Gastrocnemius medialis (tissue), 4 donors: ENCODE data around the gene S100A1. TPM values are rescaled to one million over a fixed set of nuclear protein-coding genes. Genes with fewer than 3 reads are reported as not detected.
A peak's percentile ranks its signal among the peaks of the same experiment; 100 is the strongest.
"Not testable (repeated sequence)": the region's sequence is repeated elsewhere in the genome, so short reads cannot be mapped to it uniquely, and the experiment has no call there.

Source experiments
- ATAC-seq, 2 donors: fragments of 150-250 bp; one replicate each; pipeline ENCODE4 v1.9.1; 2016
- DNase-seq, 2 donors: peaks; one replicate each; pipeline ENCODE4 v3.0.0-alpha.2; 2019
- H3K27ac ChIP-seq, 4 donors: fragments of 200-600 bp; sonication (generic); 1 replicate in 1 of 4; 2 replicates in 3 of 4; pipeline ENCODE4 v1.5.1; 2016 to 2018; ENCODE audit warnings: mild to moderate bottlenecking in 2 of 4, moderate library complexity in 1 of 4
- H3K27me3 ChIP-seq, 3 donors: fragments of 200-600 bp; sonication (generic) in 2 of 3; 1 replicate in 1 of 3; 2 replicates in 2 of 3; pipeline versions ENCODE4 v1.5.1 to v1.6.0; 2016 to 2019; ENCODE audit warnings: mild to moderate bottlenecking in 1 of 3, moderate library complexity in 1 of 3
- H3K36me3 ChIP-seq, 2 donors: fragments of 200-600 bp; sonication (generic) in 1 of 2; one replicate each; pipeline ENCODE4 v1.5.1; 2017 to 2018
- H3K4me1 ChIP-seq, 2 donors: fragments of 200-600 bp; sonication (generic) in 1 of 2; one replicate each; pipeline ENCODE4 v1.5.1; 2016 to 2017; ENCODE audit warnings: mild to moderate bottlenecking in 2 of 2
- H3K4me3 ChIP-seq, 4 donors: fragments of 200-600 bp; sonication (generic) in 3 of 4; 1 replicate in 1 of 4; 2 replicates in 3 of 4; pipeline ENCODE4 v1.5.1; 2016 to 2019; ENCODE audit warnings: mild to moderate bottlenecking in 2 of 4
- H3K9me3 ChIP-seq, 3 donors: fragments of 200-600 bp; sonication (generic) in 2 of 3; 1 replicate in 1 of 3; 2 replicates in 2 of 3; pipeline ENCODE4 v1.5.1; 2016 to 2019
- CTCF ChIP-seq, 5 experiments: fragments of 450-650 bp in 3 of 5; fragments of 200-600 bp in 2 of 5; sonication (generic) in 2 of 5; IDR thresholded peaks in 4 of 5; conservative IDR thresholded peaks in 1 of 5; 1 replicate in 4 of 5; 2 replicates in 1 of 5; pipeline ENCODE4 v1.5.1; 2016 to 2019; ENCODE audit warnings: antibody characterized with exemption in 5 of 5, mild to moderate bottlenecking in 3 of 5, moderate library complexity in 3 of 5
- POLR2A ChIP-seq, 2 donors: fragments of 450-650 bp; IDR thresholded peaks; one replicate each; pipeline ENCODE4 v1.6.1; 2017; ENCODE audit warnings: antibody characterized with exemption in 2 of 2, mild to moderate bottlenecking in 2 of 2, moderate library complexity in 2 of 2
- in situ Hi-C, 4 donors: fragments of 200-750 bp; cut with MboI; loops; one replicate each; pipeline versions ENCODE4 v1.15.0 to v1.8.0; 2017; ENCODE audit warnings: low sequenced_read_pairs in 4 of 4
- intact Hi-C: fragments of 100-400 bp; cut with DNase I; formaldehyde crosslinking; loops from one replicate; pipeline ENCODE4 v1.15.1; 2023; ENCODE audit warnings: low total_unique reads
- total RNA-seq, 4 donors: library from RNA; depleted of rRNA; stranded (reverse); fragments of >200 nt; gene quantifications; one replicate each; pipeline versions ENCODE4 v1.1.0 to v1.2.3, GENCODE V29; 2016

Gene S100A1
- total RNA-seq, 4 donors from 2014 or later: 390 to 932 (median 616) TPM

- in situ Hi-C loops: no loop called here
These were observed 10.0 kb downstream of the S100A1 start for GRCh38 chr1:153638261-153638660.

GRCh38 chr1:153639280-153639679 is 11.0 kb downstream of the S100A1 start:
- in situ Hi-C loops (no loop called here), intact Hi-C loops (loop anchor here (10.0 kb wide), 2 partner anchors 786 to 1804 kb away; partner anchors contain the start of genes C2CD4D and RORC)
- ATAC-seq (peak; percentile 83 to 93), DNase-seq (peak; percentile 61 to 81)
- Histone ChIP-seq H3K27ac (peak overlapping the region; percentile 95 to 100 (median 100)), H3K36me3 (peaks cover 0 to 68% of the 10 kb centered on the region in 2 donors), H3K4me3 (peak overlapping the region in 2 of 4 donors; percentile 4 to 8), H3K9me3 (no peaks in the 10 kb centered on the region), H3K4me1 (peaks cover 86 to 92% of the 10 kb centered on the region in 2 donors), H3K27me3 (no peaks in the 10 kb centered on the region)
- TF ChIP-seq POLR2A (IDR thresholded peaks at IDR 0.05) (peak; percentile 34 to 63), CTCF (IDR thresholded peaks at IDR 0.05 in 4 of 5, conservative IDR thresholded peaks at IDR 0.05 in 1 of 5) (no peak)

More at GRCh38 chr1:153638261-153638660, 10.0 kb downstream of the S100A1 start:
- Histone ChIP-seq H3K4me3 (peak overlapping the region in 1 of 4 donors; percentile 42), H3K27ac (peak overlapping the region; percentile 95 to 100 (median 100)), H3K4me1 (peaks cover 80 to 85% of the 10 kb centered on the region in 2 donors), H3K27me3 (no peaks in the 10 kb centered on the region), H3K9me3 (no peaks in the 10 kb centered on the region), H3K36me3 (peaks cover 0 to 60% of the 10 kb centered on the region in 2 donors)
- intact Hi-C loops: loop anchor here (10.0 kb wide), 2 partner anchors 787 to 1803 kb away; partner anchors contain the start of genes C2CD4D and RORC
- DNase-seq (no peak), ATAC-seq (no peak)
- no peak for TF ChIP-seq CTCF (IDR thresholded peaks at IDR 0.05 in 4 of 5, conservative IDR thresholded peaks at IDR 0.05 in 1 of 5)
- TF ChIP-seq POLR2A (IDR thresholded peaks at IDR 0.05): no peak

GRCh38 chr1:153640213-153640612 is 12.0 kb downstream of the S100A1 start:
- in situ Hi-C loops, H3K27me3 ChIP-seq, H3K4me3 ChIP-seq, intact Hi-C loops, ATAC-seq, H3K9me3 ChIP-seq, DNase-seq: not testable (repeated sequence)
- Histone ChIP-seq H3K4me1 (peaks cover 90 to 98% of the 10 kb centered on the region in 2 donors), H3K36me3 (peaks cover 0 to 73% of the 10 kb centered on the region in 2 donors), H3K27ac (peak overlapping the region; percentile 95 to 100 (median 100))

- no peaks in the 10 kb centered on the region for H3K27me3 ChIP-seq
- H3K27ac ChIP-seq: peak overlapping the region; percentile 95 to 100 (median 100)
- TF ChIP-seq CTCF (IDR thresholded peaks at IDR 0.05 in 4 of 5, conservative IDR thresholded peaks at IDR 0.05 in 1 of 5) (no peak), POLR2A (IDR thresholded peaks at IDR 0.05) (no peak)
- intact Hi-C loops (no loop called here), in situ Hi-C loops (no loop called here)
- no peaks in the 10 kb centered on the region for H3K9me3 ChIP-seq
- peaks cover 84 to 94% of the 10 kb centered on the region in 2 donors for H3K4me1 ChIP-seq
- ATAC-seq (no peak), DNase-seq (no peak)
- H3K36me3 ChIP-seq: peaks cover 0 to 80% of the 10 kb centered on the region in 2 donors
- no peak overlapping the region for H3K4me3 ChIP-seq
These were observed 12.6 kb downstream of the S100A1 start for GRCh38 chr1:153640861-153641260.

GRCh38 chr1:153642161-153642560 is 13.9 kb downstream of the S100A1 start:
- in situ Hi-C loops: no loop called here

More at GRCh38 chr1:153642161-153642560, 13.9 kb downstream of the S100A1 start:
- intact Hi-C loops: no loop called here
- peaks cover 71 to 81% of the 10 kb centered on the region in 2 donors for H3K4me1 ChIP-seq
- H3K9me3 ChIP-seq: no peaks in the 10 kb centered on the region
- peak overlapping the region; percentile 95 to 100 (median 100) for H3K27ac ChIP-seq
- no peak for ATAC-seq
- H3K27me3 ChIP-seq: no peaks in the 10 kb centered on the region
- TF ChIP-seq CTCF (IDR thresholded peaks at IDR 0.05 in 4 of 5, conservative IDR thresholded peaks at IDR 0.05 in 1 of 5): no peak
- TF ChIP-seq POLR2A (IDR thresholded peaks at IDR 0.05): no peak
- no peak overlapping the region for H3K4me3 ChIP-seq
- H3K36me3 ChIP-seq: peaks cover 0 to 79% of the 10 kb centered on the region in 2 donors
- no peak for DNase-seq
